ENCODE measurements around the gene PDK3.

DNA sequence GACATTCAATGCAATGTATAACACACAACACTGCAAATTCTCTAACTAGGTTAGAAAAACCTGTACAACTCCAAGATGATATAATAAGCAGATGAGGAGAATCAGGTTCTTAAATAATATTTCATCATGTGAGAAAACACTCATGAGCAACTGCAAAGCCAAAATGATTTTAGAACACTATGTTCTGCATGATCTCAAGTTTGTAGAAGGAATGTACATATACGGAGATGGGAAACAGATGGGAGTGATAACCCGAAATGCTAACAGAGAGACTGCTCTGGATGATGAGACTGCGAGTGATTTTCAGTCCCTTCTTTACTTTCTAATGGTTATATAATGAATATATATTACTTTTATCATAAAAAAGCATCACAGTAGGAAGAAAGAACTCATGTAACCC, 101.2 kb downstream of the PDK3 start:
- no peak for TF ChIP-seq CTCF (IDR thresholded peaks at IDR 0.05)
- TF ChIP-seq POLR2A (IDR thresholded peaks at IDR 0.05) = no peak
